Measurements from ENCODE around the gene STK25.
"Not testable (repeated sequence)": the region's sequence is repeated elsewhere in the genome, so short reads cannot be mapped to it uniquely, and the experiment has no call there.

STK25 gene

DNA sequence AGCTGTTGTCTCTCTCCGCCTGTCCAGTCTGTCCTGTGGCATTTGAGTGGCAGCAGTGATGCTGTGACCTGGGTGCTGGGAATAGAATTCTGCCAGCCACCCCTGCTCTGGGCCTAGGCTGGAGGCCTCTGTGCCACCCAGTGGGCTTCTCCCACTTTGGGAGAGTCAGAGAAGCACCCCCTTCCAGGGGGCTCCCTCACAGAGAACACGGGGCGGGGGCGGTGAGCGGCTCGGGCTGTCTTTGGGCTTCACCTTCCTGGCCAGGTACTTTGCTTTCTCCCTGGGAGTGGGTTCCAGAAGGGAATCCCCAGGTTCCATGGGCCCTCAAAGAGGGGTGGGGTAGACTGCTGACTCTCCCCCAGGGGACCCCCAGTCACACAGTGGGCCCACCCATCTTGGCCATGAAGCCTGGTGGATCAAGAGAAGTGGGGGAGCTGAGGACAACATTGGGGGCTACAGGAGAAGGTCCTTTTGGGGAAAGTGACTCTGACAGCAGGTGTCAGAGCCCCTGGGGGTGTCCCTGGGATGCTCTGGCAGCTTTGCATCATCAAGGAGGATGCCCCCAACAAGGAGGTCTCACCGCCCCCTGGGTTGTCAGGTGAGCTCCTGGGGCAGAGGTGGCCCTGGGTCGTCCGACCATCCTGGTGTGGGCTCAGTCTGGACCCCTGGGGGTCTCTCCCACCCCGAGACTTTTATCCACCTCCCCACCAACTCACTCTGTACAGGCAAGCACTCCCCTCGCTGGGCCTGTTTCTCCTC lies 31.4 kb upstream of the STK25 start:
- no peak for DNase-seq

DNA sequence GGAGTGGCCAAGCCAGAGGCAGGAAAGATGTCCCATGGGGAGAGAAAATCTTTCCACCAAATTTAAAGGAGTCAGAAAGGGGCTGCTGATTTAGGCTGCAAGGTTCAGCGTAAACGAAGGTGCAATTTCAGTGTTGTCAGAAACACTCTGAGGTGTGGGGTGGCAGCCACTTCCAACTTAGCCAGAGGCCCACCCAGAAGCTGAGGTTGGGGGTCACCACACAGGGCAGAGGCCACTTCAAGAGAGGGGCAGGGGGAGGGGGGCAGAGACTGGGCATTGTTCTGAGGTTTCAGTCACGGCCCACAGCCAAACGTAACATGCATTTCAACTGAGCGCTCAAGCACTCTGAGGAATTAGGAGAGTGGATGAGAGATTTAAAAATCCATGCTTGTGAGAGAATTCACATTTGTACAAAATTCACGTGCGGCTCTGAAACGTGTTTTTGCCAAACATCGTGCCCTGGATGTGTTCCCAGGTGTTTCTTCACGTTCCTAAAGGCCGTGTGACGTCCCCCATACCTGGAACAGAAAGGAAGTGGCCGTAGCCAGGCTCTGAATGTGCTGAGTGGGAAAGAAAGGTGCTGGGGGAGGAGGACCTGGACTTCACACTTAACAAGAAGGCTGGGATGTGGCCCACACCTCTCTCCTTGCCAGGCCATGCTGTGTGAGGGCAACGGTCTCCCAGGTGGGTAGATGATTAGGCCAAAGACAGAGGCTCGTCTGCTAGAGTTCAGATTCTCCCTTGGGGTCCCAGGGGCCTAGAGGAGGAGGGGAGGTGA lies 30.6 kb upstream of the STK25 start:
- DNase-seq = no peak

DNA sequence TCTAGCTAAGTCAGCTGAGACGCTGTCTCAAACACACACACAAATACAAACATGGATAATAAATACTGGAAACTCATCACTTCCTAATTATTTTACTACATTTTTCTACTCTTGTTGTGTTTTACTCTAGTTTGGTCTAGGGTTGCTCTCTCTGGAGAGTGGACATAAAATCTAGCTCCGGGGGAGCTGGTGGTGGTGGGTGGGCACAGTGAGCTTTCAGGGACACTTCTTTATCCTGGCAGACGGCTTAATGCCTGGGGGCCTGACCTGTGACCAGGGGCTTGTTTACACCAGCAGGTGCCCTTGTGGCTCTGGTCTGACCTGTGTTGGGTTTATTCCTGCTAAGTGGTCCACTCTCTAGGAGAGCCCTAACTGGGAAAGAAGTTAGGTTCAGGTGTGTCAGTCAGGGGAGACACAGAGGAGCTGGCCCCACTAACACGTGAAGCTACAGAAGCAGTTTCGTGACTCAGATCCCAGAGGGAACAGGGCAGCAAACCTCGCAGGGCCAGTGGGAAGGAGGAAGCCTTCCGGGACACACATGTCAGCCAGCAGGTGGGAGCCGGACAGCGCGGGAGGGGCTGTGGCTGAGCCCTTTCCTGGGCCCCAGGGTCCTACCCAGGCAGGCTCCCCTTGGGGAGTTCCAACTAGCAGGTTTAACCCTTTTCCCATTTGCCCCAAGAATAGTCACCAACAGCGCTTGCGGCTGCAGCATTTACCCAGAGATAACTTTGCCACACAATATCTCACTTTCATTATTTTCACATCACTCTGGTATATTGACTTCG lies 27.7 kb upstream of the STK25 start:
- no peak for DNase-seq

DNA sequence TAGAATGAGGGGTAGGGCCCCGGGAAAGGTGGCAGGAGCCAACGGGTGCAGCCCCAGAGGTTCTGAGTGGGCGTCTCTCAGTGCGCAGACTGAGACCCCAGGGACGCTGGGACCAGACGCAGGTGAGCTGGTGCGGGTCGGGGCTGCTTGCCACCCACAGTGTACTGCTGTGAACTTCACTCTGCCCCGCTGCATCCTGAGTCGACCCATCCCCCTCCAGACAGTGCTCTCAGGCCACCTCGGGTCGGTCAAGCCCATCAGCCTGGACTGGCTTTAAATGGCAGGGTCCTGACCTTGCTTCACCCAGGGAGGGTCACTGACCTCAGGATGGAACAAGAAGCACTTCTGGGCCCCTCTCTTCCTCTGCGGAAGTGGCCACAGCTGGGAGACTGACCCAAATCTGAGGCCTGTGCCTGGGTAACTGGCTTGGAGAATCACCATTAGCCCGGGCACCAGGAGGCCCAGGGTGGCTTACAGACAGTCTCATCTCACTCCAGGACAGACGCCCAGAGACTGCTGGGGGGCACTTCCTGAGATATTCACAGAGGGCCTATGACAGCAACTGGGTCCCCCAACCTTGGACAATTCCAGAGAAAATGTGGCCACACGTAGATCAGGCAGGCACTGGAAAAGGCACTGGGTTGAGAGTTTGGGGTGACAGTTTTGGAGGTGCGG lies 26.5 kb upstream of the STK25 start:
- no peak for DNase-seq

DNA sequence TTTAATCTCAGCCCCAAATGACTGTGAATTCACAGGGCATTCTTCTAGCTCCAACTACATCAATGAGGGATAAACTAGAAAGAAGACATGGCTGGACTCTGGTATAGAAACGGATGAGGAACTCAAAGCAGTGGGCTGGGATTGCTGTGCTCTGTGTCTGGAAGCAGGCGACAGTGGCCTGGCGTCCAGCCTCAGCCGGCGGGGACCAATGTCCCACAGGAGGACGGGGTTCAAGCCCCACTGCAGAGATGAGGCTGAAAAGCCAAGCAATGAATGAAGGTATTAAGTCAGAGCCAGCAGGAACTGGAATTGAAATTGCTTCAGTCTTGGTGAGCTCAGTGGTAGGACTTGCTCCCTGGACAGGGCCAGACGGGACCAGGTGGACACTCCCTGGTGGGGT lies 25.9 kb upstream of the STK25 start:
- no peak for DNase-seq

DNA sequence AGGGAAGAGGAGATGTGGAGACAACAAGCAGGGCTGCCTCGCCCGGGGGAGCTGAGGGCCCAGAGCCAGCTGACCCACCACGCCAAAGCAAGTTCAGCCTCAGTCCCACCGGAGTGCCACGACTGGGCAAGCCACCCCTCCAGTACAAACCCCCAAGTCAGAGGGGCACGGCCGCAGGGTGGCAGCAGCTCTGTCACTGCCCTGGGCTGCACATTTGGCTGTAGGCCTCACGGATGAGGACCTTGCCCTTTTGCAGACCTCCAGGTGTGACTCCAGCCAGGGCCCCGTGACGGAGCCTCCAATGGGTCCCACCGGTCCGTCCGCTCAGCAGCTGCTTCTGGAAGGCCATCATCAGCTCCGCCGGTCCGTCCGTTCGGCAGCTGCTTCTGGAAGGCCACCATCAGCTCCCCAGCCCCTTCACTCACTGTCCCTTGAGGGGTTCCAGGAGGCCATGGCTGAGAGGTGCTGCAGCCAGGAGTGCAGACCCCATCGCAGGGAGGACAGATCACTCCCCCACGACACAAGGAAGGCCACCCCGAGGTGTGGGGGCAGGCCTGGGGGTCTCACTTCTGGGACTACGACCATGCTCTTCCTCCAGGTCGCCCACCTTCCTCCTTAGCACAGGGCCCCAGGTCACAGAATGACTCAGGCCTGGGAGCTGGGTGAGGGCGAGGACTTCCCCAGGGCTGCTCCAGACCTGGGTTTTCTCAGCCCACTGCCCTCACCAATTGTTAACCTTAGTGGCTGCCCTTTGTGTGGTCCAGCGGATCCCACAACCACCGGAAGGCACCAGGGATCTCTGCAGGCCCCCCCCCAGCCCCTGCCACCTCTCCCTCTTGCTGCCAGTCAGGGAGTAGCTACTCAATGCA lies 24.6 kb upstream of the STK25 start:
- DNase-seq = no peak

DNA sequence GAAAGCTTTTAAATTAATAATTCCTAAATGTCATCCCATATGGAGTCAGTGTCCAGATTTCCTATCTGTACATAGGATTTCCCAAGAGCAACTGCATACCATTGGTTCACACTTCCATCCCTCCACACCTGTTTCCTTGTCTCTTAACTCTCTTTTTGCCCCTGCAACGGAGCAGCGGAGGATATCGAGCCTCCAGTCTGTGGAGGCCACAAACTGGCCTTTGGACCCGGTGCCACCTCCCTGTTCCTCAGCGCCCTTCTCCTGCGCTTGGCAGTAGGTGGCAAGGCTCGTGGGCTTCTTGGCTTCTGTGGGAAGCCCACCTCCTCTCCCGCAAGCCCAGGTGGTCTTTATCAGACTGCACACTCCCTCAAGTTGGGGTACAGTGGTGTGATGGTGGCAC lies 23.8 kb upstream of the STK25 start:
- no peak for DNase-seq

DNA sequence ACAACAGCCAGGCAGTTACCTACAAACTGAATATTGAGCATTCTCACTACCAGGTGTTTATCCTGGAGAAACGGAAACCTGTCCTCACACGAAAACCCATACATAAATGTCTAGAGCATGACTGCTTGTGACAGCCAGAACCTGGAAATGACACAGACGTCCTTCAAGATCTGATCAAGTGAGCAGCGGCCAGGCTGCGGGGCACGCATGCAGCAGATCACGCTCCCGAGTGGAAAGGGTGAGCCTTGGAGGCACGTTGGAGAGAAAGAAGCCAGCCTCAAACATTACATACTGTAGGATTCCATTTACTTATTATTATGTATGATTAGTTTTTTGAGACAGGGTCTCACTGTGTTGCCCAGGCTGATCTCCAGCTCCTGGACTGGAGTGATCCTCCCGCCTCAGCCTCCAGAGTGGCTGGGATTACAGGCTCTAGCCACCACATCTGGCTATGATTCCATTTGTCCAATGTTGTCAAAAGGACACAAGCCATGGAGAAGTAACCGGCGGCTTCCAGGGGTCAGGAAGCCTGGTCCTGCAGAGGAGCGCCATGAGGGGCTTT lies 22.9 kb upstream of the STK25 start:
- DNase-seq = no peak

DNA sequence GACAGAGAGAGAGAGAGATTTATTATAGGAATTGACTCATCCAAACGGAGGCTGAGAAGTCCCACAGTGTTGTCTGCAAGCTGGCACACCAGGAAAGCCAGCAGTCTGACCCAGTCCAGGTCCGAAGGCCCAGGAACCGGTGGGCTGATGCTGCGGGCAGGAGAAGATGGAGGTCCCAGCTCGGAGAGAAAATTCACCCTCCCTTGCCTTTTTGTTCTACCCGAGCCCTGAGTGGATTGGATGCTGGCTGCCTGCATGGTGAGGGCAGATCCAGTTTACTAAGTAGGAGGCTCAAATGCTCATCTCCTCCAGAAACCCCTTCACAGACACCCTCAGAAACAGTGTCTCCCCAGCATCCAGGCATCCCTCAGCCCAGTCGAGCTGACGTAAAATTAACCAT lies 22.2 kb upstream of the STK25 start:
- DNase-seq = no peak

DNA sequence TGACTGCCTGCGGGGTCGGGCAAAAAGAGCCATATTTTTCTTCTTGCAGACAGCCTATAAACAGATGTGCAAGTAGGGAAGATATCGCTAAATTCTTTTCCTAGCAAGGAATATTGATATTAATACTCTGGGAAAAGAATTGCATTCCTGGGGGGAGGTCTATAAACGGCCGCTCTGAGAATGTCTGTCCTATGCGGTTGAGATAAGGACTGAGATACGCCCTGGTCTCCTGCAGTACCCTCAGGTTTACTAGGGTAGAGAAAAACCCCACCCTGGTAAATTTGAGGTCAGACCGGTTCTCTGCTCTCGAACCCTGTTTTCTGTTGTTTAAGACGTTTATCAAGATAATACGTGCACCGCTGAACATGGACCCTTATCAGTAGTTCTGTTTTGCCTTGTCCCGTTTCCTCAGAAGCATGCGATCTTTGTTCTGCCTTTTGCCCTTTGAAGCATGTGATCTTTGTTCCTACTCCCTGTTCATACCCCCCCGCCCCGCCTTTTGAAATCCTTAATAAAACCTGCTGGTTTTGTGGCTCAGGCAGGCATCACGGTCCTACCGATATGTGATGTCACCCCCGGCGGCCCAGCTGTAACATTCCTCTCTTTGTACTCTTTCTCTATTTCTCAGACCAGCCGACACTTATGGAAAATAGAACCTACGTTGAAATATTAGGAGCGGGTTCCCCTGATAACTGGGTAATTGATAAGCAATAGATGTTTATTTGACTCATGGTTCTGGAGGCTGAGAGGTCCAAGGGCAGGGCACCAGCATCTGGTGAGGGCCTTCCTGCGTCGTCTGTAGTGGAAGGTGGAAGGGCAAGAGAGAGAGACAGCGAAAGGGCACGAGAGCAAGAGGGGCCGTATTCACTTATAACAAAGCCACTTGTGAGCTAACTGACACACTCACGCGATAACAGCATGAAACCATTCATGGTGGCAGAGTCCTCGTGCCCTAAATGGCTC lies 17.7 kb upstream of the STK25 start:
- not testable (repeated sequence) for DNase-seq

DNA sequence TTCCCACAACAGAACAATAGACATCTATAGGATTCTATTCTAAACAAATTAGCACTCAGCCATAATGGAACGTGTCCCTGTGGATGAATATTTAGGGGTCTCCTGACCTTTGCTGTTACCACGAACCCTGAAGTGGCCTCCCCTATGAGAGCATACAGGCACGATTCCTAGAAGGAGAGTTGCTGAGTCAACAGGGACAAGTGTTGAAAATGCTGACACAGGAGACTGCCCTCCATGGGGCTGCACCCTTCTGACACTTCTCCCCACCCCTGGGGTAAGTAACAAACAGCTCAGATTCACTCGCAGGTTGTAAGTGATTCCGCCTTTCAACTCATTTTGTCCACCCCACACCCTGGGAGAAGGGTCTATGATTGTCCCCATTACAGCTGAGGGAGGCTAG lies 14.1 kb upstream of the STK25 start:
- no peak for DNase-seq

DNA sequence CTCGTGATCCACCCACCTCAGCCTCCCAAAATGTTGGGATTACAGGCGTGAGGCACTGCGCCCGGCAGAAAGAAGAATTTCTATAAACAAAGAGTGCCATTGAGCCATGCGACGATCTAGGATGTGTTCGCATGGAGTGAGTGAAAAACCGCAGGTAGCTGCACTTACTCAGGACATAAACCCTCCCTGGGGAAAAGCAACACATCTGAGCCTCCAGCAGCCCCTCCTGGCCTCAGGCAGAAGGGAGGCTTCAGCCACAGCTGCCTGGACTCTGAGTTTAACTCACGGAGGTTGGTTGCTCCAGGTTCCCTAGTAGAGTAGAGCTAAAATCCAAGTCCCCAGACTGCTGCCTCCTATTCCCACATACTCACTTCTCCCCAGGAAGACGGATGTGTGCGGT lies 11.3 kb upstream of the STK25 start:
- DNase-seq = no peak

DNA sequence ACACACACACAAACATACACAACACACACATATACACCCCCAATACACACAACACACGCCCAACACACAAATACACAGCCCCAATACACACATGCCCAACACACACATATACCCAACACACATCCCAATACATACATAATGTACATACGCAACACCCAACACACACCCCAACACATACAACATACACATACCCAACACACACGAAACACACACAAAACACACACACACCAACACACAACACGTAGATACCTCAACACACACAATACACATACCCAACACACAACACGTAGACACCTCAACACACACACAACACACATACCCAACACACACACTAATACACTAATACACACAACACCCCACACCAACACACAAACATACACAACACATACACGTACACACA lies 8.9 kb upstream of the STK25 start:
- DNase-seq = no peak

DNA sequence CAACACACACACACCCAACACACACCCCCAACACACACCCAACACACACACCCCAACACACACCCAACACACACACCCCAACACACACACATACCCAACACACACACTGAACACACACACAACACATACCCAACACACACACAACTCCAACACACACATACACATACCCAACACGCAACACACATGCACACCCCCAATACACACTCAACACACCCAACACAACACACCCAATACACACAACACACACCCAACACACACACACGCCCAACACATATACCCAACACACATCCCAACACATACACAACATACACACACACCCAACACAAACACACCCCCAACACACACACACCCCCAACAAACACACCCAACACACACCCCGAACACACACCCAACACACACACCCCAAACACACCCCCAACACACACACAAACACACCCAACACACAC lies 8.2 kb upstream of the STK25 start:
- no peak for DNase-seq

DNA sequence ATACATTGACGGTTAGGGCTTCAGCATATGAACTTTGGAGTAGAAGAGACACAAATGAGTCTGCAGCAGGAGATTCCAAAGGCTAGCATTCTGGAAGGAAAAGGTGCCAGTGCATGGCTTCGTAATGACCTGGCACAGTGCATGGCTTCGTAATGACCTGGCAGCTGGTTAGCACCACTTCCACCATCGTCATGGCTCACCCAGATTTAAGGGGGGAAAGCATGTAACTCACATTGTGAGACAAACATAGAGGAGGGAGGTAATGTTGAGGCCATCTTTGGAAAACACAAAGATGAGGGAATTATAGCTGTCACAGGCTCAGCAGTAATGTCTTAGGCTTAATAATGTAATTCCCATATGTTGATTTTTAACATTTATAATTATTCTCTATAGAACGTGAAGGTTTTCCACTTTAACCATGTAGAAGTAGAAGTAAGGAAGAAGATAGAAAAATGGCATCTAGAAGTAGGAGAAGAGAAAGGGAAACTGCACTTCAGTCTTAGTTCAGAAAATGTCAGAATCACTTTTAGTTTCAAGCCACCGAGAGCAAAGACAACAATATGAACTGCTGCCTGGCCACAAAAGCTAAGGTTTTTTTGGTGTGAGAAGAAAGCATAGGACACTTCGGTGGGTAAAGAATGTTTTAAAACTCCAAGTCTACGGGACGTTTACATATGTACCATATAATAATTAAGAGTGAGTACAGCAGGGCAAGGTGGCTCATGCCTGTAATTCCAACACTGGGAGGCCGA lies 6.8 kb upstream of the STK25 start:
- no peak for DNase-seq

DNA sequence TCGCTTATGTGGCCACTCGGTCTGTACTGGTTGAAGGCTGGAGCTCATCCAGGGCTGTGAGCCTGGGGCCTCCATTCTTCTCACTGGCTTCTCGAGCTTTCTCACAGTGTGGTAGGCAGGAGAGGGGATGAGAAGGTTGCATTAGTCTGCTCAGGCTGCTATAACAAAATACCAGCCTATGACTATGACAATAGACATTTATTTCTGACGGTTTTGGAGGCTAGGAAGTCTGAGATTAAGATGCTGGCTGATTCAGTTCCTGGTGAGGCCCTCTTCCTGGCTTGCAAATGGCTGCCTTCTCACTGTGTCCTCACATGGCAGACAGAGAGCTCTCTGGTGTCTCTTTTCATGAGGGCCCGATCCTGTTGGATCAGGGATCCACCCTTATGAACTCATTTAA lies 6.2 kb upstream of the STK25 start:
- DNase-seq = no peak

DNA sequence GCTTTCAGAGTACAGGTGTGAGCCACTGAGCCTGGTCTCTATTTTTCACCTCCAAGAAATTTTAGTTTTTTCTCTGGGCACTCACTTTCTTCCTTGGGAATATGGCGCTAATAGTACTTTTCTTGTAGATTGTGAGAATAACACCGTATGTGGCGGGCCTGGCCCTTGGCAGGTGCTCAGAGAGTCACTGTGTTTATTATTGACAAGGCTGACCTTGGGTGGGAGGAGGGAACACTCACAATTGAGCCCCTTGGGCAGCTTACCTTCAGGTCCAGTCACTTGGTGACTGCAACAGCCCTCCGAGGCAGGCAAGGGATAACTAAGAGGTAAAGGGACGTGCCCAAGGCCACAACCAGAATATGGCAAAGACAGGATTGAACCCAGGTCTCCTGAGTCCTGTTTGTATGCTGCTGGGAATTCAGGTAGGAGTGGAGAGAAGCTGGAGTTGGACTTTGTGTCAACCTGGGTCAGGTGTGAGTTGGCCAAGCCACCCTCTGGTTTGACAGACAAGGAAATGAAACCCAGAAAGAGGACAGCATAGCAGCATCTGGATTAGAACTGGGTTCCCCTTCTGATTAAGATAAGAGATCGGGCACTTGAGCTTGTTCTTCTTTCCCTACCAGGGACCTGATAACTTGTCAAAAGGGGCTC lies 2.8 kb upstream of the STK25 start:
- DNase-seq = no peak

DNA sequence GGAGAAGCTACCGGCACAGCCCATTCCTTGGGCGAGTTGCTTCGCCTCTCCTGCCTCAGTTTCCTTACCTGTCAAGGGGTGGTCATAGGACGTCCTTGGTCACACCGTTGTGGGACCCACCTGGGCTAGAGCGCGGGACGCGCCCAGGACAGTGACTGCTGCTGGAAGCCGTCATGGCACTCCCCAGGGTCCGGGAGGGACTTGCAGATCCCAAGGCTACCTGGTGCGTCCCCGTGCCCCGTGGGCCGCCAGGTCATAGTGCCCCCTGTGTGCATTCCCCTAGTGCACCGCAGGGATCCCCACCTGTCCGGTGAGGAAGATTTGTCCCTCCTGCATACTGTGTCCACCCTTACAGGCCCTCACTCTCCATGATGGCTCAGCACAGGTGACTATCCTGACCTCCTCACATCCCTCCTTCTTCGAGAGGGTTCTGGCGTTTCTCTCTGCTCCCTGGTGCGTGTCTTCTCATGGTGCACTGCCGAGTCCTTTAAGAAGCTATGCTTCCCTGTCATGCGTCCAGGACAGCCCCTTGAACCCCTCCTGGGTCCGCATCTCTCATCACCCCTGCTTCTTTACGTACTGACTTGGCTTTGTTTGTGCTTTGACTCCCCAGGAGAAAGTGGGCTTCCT lies 886 bp upstream of the STK25 start:
- no peak for DNase-seq
